ENCODE results near the gene TBX10.

DNA sequence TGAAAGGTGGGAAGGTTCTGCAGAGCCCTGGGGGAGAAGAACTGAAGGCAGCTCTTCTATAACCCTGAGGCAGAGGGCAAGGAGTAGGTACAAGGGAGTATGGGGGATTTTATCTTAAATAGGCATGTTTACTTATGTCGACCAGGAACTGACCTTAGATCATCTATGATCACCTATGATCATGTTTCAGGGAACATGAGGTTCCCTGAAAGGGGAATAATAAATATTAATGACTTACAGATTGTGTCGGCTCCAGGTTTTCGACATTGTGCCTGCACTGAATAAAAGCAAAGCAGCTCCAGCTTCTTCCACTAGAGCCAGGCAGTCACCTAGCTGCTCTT, 46.0 kb downstream of the TBX10 start:
- TF ChIP-seq, protein P1, sequence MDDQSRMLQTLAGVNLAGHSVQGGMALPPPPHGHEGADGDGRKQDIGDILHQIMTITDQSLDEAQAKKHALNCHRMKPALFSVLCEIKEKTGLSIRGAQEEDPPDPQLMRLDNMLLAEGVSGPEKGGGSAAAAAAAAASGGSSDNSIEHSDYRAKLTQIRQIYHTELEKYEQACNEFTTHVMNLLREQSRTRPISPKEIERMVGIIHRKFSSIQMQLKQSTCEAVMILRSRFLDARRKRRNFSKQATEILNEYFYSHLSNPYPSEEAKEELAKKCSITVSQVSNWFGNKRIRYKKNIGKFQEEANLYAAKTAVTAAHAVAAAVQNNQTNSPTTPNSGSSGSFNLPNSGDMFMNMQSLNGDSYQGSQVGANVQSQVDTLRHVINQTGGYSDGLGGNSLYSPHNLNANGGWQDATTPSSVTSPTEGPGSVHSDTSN (IDR thresholded peaks at IDR 0.05), result no peak
- TF ChIP-seq, protein P2, sequence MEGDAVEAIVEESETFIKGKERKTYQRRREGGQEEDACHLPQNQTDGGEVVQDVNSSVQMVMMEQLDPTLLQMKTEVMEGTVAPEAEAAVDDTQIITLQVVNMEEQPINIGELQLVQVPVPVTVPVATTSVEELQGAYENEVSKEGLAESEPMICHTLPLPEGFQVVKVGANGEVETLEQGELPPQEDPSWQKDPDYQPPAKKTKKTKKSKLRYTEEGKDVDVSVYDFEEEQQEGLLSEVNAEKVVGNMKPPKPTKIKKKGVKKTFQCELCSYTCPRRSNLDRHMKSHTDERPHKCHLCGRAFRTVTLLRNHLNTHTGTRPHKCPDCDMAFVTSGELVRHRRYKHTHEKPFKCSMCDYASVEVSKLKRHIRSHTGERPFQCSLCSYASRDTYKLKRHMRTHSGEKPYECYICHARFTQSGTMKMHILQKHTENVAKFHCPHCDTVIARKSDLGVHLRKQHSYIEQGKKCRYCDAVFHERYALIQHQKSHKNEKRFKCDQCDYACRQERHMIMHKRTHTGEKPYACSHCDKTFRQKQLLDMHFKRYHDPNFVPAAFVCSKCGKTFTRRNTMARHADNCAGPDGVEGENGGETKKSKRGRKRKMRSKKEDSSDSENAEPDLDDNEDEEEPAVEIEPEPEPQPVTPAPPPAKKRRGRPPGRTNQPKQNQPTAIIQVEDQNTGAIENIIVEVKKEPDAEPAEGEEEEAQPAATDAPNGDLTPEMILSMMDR (IDR thresholded peaks at IDR 0.05), result no peak
- TF ChIP-seq GABPA (IDR thresholded peaks at IDR 0.05; ENCODE audit: low read depth) (no peak), NFIC (IDR thresholded peaks at IDR 0.05; ENCODE audit: borderline replicate concordance) (no peak), TAF1 (IDR thresholded peaks at IDR 0.05; ENCODE audit: borderline replicate concordance, low read depth, low read length) (no peak), NRF1 (IDR thresholded peaks at IDR 0.05; ENCODE audit: low read depth, low read length) (no peak), EP300 (IDR thresholded peaks at IDR 0.05; ENCODE audit: borderline replicate concordance in 1 of 2, low read depth in 1 of 2, low read length in 1 of 2) (no peak), FOXJ3 (CRISPR knock-in tag; IDR thresholded peaks at IDR 0.05) (no peak), FOSL2 (IDR thresholded peaks at IDR 0.05; ENCODE audit: borderline replicate concordance, low read depth) (no peak), RCOR1 (IDR thresholded peaks at IDR 0.05; ENCODE audit: low read length) (no peak), POLR2AphosphoS5 (IDR thresholded peaks at IDR 0.05; ENCODE audit: low read depth, low read length) (no peak), YY1 (IDR thresholded peaks at IDR 0.05; ENCODE audit: low read depth) (no peak)
- TF ChIP-seq, protein P3, sequence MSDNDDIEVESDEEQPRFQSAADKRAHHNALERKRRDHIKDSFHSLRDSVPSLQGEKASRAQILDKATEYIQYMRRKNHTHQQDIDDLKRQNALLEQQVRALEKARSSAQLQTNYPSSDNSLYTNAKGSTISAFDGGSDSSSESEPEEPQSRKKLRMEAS (IDR thresholded peaks at IDR 0.05; ENCODE audit: low read depth), result no peak
